GM21390 (cell line): ENCODE measurements around the gene SPRR2E.
"Not testable (repeated sequence)": the region's sequence is repeated elsewhere in the genome, so short reads cannot be mapped to it uniquely, and the experiment has no call there.

Experiments
- ATAC-seq: cut with Tn5 transposase; IDR thresholded peaks from one replicate; pipeline ENCODE4 v1.9.1; 2021; ENCODE audit not compliant: unreplicated experiment

SPRR2E gene

DNA sequence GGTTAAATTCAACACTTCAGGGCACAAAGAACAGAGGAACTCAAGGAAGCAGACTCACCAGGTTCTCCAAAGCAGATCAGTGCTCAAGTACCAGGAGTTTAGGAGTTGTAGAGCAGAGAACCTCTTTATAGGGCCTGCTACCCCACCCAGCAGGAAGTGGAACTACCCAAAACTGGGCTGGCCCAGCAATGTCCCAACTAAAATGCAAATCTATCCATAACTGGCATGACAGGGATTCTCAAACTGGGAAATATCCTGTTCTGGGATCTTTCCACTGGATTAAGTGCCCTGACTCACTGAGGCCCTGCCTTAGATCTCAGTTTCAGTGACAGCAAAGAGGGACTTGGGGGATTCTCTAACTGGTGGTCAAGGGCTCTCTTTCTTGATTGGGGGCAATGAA is at the start of gene SPRR2E:
Gene SPRR2E, minus strand, starts transcription at position 101 of the 400 bp plus-strand sequence. CDS start 775 bp downstream, outside the sequence.
- no peak for ATAC-seq

DNA sequence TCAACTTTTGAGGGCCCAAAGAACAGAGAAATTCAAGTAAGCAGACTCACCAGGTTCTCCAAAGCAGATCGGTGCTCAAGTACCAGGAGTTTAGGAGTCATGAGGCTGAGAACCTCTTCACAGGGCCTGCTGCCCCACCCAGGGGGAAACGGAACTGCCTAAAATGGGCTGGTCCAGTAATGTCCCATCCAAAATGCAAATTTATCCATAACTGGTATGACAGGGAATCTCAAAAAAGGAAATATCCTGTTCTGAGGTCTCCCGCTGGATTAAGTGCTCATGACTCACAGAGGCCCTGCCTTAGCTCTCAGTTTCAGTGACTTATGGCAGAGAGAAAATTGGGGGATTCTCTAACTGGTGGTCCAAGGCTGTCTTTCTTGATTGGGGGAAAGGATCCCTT is 47.1 kb upstream of the SPRR2E start:
- ATAC-seq = no peak

DNA sequence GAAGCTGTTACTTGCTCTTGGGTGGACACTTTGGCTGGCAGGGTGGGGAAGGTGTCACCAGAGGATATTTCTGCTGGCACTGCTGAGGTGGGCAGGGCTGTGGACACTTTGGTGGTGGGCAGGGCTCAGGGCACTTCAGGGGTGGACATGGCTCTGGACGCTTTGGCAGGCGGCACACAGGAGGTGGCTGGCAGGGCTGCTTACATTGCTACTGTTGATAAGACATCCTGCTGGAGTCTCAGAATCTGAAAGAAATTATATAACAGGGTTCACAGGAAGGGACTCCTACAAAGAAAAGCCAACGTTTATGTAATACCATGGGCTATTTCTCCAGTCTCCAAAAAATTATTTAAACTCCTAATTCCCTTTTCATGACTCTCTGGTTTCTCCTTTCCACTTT is 46.2 kb upstream of the SPRR2E start:
- no peak for ATAC-seq

DNA sequence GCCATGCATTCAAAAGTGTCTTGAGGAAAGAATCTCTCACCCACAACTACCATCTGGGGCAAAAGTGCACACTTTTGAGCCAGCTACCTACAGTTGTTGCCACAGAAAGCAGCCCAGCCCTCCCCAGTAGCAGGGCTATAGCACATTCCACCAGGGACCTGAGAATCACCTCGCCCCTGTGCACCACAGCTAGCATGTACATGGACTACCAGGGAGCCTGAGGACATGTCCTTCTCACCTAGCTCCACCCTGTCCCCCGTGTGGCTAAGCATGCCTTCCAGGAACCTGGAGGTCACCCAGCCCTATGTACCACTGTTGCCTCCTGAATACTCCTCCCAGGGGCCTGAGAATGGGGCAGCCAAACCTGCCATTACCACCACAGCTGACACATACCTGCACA is 39.4 kb upstream of the SPRR2E start:
- ATAC-seq = no peak

DNA sequence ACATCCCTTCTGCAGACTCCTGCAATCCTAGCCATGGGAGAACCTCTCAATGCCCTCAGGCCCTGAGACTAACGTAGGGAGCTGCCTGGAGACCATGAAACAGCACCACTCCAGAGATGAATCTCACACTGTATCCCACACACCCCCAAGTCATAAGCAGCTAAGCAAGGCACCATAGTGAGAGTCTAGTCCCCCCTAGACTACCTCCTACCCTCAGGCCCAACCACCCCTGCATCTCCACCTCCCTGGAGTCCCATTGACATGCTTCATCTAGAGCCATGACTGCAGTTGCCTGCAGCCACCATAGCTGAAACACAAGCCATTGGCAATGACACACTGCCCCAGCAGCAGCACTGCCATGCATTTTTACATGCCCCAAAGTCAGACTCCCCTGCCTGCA is 38.9 kb upstream of the SPRR2E start:
- no peak for ATAC-seq

DNA sequence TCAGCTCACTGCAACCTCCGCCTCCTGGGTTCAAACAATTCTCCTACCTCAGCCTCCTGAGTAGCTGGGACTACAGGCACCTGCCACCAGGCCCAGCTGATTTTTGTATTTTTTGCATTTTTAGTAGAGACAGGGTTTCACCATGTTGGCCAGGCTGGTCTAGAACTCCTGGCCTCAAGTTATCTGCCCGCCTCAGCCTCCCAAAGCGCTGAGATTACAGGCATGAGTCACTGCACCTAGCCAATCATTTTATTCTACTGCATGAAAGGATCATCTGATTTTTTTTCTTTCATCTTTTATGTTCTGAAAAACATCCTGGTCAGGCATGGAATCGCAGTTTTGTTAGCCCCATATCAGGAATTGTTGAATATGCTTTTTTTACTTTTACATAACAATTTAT is 34.4 kb upstream of the SPRR2E start:
- ATAC-seq = not testable (repeated sequence)

DNA sequence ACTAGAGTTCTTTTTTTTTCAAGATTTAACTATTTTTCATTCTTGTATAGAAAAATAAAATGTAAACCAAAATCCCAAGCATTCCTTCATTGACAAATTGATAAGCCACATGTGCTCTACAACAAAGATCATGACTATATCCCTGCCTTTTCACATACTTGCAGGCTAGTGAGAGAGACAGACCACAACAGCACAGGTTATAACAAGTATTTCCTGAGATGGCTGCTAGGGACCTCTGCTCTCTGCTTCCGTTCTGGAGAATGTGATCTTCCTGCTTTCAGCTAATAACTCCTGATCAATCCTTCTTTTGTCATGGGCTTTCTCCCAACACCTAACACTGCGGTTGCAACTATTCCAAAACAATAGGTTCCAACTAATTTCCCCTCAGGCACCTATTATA is 33.0 kb upstream of the SPRR2E start:
- ATAC-seq = no peak

DNA sequence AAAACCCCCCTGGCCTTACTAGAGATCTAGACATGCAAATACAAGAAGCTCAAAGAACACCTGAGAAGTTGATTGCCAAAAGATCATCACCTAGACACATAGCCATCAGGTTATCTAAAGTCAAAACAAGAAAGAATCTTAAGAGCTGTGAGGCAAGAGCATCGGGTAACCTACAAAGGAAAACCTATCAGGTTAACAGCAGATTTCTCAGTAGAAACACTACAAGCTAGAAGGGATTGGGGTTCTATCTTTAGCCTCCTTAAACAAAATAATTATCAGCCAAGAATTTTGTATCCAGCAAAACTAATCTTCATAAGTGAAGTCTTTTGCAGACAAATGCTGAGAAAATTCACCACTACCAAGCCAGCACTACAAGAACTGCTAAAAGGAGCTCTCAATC is 31.2 kb upstream of the SPRR2E start:
- ATAC-seq = no peak

DNA sequence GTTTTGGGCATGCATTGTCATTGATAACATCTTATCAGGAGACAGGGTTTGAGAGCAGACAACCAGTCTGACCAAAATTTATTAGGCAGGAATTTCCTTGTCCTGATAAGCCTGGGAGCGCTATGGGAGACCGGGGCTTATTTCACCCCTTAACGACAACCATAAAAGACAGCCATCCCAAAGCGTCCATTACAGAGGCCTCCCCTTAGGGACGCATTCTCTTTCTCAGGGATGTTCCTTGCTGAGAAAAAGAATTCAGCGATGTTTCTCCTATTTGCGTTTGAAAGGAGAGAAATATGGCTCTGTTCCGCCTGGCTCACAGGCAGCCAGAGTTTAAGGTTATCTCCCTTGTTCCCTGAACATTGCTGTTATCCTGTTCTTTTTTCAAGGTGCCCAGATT is 29.5 kb upstream of the SPRR2E start:
- ATAC-seq = not testable (repeated sequence)

DNA sequence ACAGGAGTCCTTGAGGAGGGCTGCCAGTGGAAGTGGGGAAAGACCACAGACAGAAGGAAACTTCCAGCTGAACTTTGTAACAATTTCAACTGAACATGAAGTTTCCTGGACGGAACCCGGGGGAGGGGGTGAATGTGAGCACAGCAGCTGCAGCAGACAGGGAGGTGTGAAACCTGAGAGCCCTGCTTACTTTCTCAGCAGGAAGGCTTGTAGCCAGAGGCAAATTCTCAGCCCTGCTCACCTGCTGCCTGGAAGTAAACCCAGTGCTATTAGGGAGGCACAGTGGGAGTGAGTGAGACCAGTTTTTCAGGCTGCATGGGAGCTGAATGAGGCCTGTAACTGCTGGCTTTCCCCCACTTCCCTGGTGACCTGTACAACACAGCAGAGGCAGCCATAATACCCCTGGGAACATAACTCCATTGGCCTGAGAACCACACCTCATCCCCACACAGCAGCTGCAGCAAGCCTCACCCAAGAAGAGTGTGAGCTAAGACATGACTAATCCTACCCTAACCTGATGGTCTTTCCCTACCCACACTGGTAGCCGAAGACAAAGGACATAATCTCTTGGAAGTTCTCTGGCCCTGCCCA is 28.6 kb upstream of the SPRR2E start:
- ATAC-seq = no peak

DNA sequence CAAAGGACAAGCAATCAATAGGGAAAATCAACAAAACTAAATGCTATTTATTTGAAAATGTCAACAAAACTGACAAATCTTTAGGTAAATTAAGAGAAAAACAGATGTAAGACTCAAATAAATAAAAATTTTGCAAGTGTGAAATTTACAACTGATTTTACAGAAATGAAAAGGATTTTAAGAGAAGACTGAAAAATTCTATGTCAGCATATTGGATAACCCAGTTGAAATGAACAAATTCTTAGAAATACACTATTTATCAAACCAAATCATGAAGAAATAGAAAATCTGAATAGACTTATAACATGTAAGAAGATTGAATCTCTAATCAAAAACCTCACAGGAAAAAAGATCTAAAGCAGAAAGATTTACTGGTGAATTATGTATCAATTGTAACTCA is 26.6 kb upstream of the SPRR2E start:
- ATAC-seq = no peak

DNA sequence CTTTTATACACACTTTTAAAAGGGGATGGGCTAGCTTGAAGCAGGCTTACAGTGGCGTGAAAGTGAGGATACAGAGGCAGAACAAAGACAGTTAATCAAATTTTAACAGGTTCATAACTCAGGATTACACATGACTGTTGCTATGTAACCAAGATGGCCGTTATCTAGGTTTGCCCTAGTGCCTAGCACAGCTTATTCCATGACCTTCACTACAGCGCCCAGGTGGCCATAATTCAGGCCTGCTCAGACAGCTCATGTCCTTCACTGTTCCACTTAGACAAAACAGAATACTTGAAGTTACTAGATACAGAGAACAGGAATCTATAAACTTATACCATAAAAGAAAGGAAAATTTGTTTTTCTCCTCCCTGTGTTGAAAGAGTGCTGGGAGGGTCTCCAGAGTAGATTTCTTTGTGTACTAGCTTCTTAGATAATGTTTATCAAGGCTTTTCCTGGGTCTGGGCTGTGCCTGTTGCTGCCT is 25.2 kb upstream of the SPRR2E start:
- no peak for ATAC-seq

DNA sequence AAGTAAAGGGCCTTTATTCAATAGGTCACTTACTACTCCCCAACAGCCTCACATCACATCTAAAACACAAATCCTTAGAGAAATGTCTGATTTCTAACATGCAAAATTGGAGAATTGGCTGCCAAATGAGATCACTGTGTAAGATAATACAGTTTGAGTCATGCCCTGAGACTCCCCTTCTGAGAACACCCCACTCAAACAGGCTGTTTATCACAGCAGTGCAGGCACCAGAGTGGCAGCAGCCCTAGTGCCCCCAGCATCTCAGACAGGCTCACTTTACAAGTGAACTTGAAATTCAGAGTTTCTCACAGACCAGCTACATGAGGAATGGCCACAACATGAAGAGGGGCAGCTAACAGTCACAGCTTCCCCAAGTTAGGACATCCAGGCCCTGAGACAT is 20.9 kb upstream of the SPRR2E start:
- not testable (repeated sequence) for ATAC-seq

DNA sequence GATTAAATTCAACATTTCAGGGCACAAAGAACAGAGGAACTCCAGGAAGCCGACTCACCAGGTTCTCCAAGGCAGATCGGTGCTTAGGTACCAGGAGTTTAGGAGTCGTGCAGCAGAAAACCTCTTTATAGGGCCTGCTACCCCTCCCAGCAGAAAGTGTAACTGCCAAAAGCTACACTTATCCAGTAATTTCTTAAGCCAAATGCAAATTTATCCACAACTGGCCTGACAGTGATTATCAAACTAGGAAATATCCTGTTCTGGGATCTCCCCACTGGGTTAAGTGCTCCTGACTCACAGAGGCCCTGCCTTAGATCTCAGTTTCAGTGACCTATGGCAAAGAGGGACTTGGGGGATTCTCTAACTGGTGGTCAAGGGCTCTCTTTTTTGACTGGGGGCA is 19.1 kb upstream of the SPRR2E start, which contains the start of gene SPRR2F:
Gene SPRR2F, minus strand, starts transcription at position 101 of the 400 bp plus-strand sequence. CDS start 783 bp downstream, outside the sequence.
- no peak for ATAC-seq

DNA sequence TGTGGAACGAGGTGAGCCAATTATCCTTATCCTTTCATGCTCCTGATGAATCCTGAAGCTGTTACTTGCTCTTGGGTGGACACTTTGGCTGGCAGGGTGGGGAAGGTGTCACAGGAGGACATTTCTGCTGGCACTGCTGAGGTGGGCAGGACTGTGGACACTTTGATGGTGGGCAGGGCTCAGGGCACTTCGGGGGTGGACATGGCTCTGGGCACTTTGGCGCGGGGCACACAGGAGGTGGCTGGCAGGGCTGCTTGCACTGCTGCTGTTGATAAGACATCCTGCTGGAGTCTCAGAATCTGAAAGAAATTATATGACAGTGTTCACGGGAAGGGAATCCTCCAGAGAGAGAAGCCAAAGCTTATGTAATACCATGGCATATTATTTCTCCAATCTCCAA is 18.1 kb upstream of the SPRR2E start:
- not testable (repeated sequence) for ATAC-seq

DNA sequence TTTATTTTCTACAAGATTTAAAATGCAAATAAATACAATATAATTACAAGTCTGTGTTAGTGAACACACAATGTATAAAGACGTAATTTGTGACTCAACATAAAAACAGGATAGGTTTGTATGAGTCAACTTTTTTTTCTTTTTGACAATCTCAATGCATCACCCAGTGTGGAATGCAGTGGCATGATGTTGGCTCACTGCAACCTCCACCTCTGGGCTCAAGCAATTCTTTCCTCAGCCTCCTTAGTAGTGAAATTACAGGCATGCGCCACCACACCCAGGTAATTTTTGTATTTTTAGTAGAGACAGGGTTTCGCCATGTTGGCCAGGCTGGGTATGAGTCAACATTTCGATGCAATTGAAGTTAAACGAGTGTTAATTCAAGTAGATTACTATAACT is 5.9 kb upstream of the SPRR2E start:
- ATAC-seq = no peak

DNA sequence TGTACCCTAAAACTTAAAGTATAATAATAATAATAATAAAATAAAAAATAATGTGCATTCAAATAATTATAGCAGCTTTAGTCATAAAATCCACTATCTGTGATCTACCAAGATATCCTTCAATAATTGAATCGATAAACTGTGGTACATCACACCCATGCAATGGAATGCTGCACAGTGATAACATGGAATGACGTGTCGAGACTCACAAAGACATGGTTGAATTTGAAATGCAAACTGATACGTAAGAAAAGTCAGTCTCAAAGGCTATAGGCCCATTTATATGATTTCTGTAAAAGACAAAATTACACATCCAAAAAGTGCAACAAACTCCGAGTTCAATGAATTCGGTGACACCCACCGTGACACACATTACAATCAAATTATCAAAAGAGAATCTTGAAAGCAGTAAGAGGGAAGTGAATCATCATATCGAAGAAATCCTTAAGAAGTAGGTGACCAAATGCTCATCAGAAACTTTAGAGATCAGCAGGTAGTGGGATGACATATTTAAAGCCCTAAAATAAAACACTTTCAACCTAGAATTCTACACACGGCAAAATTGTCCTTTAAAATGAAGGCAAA is 5.2 kb upstream of the SPRR2E start:
- no peak for ATAC-seq

DNA sequence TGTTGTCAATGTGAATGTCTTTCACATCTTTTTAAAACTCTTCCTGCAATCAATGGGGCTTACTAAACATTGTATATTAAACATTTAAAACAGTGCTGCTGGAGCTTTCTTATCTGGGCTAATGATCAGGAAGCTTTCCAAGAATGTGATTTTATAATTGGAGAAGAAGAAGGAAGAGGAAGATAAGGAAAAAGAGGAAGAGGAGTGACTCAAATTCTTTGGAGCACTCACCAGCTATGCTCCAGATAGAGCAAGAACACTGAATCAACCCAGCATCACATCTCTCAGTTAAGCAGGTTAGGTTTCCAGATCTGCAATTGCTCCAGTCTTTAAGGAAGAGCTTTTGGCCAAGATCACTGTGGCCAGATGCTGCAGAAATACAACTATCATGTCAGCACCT is 1.4 kb upstream of the SPRR2E start:
- ATAC-seq = no peak

DNA sequence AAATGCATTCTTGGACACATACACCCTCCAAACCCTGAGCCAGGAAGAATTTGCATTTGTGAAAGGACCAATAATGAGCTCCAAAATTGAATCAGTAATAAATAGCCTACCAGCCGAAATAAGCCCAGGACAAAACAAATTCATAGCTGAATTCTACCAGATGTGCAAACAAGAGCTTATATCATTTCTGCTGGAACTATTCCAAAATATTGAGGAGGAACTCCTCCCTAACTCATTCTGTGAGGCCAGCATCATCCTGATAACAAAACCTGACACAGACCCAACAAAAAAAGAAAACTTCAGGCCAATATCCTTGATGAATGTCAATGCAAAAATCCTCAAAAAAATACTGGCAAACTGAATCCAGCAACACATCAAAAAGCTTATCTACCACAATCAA is 6.7 kb downstream of the SPRR2E start:
- ATAC-seq = no peak

DNA sequence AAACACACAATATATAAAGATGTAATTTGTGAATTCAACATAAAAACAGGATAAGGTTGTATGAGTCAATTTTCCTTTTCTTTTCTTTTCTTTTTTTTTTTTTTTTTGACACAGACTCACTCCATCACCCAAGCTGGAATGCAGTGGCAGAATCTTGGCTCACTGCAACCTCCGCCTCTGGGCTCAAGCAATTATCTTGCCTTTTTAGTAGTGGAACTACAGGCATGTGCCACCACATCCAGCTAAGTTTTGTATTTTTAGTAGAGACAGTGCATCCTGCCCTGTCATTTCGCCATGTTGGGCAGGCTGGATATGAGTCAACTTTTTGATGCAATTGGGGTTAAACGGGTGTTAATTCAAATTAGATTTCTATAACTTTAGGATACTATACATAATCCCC is 12.6 kb downstream of the SPRR2E start:
- ATAC-seq = no peak

DNA sequence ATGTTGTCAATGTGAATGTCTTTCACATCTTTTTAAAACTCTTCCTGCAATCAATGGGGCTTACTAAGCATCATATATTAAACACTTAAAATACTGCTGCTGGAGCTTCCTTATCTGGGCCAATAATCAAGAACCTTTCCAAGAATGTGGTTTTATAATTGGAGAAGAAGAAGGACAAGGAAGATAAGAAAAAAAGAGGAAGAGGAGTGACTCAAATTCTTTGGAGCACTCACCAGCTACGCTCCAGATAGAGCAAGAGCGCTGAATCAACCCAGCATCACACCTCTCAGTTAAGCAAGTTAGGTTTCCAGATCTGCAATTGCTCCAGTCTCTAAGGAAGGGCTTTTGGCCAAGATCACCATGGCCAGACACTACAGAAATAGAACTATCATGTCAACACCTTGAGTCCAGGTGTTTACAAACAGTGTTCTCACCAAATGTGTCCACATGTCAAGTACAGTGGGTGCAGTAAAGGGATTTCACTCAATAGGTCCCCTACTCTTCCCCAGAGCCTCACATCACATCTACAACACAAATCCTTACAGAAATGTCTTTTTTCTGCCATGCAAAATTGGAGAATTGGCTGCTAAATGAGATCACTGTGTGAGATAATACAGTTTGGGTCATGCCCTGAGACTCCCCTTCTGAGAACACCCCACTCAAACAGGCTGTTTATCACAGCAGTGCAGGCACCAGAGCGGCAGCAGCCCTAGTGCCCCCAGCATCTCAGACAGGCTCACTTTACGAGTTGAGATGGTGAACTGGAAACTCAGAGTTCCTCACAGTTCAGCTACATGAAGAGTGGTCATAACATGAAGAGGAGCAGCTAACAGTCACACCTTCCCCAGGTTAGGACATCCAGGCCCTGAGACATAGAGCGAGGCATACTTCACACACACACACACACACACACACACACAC is 21.3 kb downstream of the SPRR2E start:
- ATAC-seq = no peak

DNA sequence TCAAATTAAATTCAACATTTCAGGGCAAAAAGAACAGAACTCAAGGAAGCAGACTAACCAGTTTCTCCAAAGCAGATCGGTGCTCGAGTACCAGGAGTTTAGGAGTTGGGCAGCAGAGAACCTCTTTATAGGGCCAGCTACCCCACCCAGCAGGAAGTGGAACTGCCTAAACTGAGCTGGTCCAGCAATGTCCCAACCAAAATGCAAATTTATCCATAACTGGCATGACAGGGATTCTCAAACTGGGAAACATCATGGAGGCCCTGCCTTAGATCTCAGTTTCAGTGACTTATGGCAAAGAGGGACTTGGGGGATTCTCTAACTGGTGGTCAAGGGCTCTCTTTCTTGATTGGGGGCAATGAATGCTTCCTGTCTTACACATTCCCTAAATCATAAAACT is 22.8 kb downstream of the SPRR2E start, which contains the start of gene SPRR2B:
Gene SPRR2B, minus strand, starts transcription at position 101 of the 400 bp plus-strand sequence. CDS start 772 bp downstream, outside the sequence.
- no peak for ATAC-seq
